MM.1S (cell line): Measurements from ENCODE around the gene FBP1.

ENCODE experiments used
- DNase-seq: peaks from one replicate; pipeline ENCODE4 v3.0.0-alpha.2; 2015
- H2AFZ ChIP-seq: fragments of 300-600 bp; sonication (generic); 2 replicates; pipeline ENCODE4 v1.6.0; 2016; ENCODE audit warnings: antibody characterized with exemption, low read length
- H3F3A ChIP-seq: fragments of 300-600 bp; sonication (generic); 2 replicates; pipeline ENCODE4 v1.6.1; 2016; ENCODE audit warnings: mild to moderate bottlenecking, antibody characterized with exemption, low read length, moderate library complexity, mixed read lengths; ENCODE audit not compliant: insufficient read depth
- H3K27ac ChIP-seq: fragments of 300-600 bp; sonication (generic); 2 replicates; pipeline ENCODE4 v1.5.1; 2016; ENCODE audit warnings: mild to moderate bottlenecking, low read length
- H3K27me3 ChIP-seq: fragments of 300-600 bp; sonication (generic); replicated peaks from 2 replicates; pipeline ENCODE4 v1.6.0; 2016; ENCODE audit warnings: low read length; ENCODE audit not compliant: insufficient read depth
- H3K36me3 ChIP-seq: fragments of 300-600 bp; sonication (generic); replicated peaks from 2 replicates; pipeline ENCODE4 v1.6.1; 2016; ENCODE audit warnings: mild to moderate bottlenecking, low read length, mixed read lengths; ENCODE audit not compliant: insufficient read depth
- H3K4me1 ChIP-seq: fragments of 300-600 bp; sonication (generic); 2 replicates; pipeline ENCODE4 v1.6.1; 2016; ENCODE audit warnings: low read length, mixed read lengths
- H3K4me2 ChIP-seq: fragments of 300-600 bp; sonication (generic); 2 replicates; pipeline ENCODE4 v1.6.0; 2016; ENCODE audit warnings: low read depth, low read length
- H3K4me3 ChIP-seq: fragments of 300-600 bp; sonication (generic); 2 replicates; pipeline ENCODE4 v1.5.1; 2016; ENCODE audit warnings: low read length, mixed read lengths
- H3K79me2 ChIP-seq: fragments of 300-600 bp; sonication (generic); 2 replicates; pipeline ENCODE4 v1.6.1; 2016; ENCODE audit warnings: mixed run types, low read length, mixed read lengths
- H3K9ac ChIP-seq: fragments of 300-600 bp; sonication (generic); 2 replicates; pipeline ENCODE4 v1.6.1; 2016; ENCODE audit warnings: low read length, mixed read lengths
- H3K9me2 ChIP-seq: fragments of 300-600 bp; sonication (generic); replicated peaks from 2 replicates; pipeline ENCODE4 v1.6.1; 2016; ENCODE audit warnings: mild to moderate bottlenecking, low read length, mixed read lengths; ENCODE audit not compliant: insufficient read depth
- H3K9me3 ChIP-seq: fragments of 300-600 bp; sonication (generic); replicated peaks from 2 replicates; pipeline ENCODE4 v1.6.1; 2016; ENCODE audit warnings: mild to moderate bottlenecking, low read length, mixed read lengths; ENCODE audit not compliant: insufficient read depth
- H4K20me1 ChIP-seq: fragments of 300-600 bp; sonication (generic); 2 replicates; pipeline ENCODE4 v1.6.1; 2016; ENCODE audit warnings: mild to moderate bottlenecking, low read length, moderate library complexity, mixed read lengths; ENCODE audit not compliant: insufficient read depth
- EZH2 ChIP-seq: fragments of 300-600 bp; sonication (generic); optimal IDR thresholded peaks from 2 replicates; pipeline ENCODE3; 2017; ENCODE audit warnings: low read depth, mild to moderate bottlenecking, antibody characterized with exemption, low read length, mixed read lengths
- EZH2phosphoT487 ChIP-seq: fragments of 300-600 bp; sonication (generic); IDR thresholded peaks from 2 replicates; pipeline ENCODE4 v1.6.1; 2018; ENCODE audit warnings: antibody characterized with exemption, low read length
- TF ChIP-seq, protein P1 (sequence below): fragments of 300-600 bp; sonication (generic); IDR thresholded peaks from 2 replicates; pipeline ENCODE4 v1.5.1; 2016; ENCODE audit warnings: antibody characterized with exemption, low read length, mixed read lengths

The FBP1 gene

GRCh38 chr9:94679587-94679986 lies 40.3 kb upstream of the FBP1 start:
- TF ChIP-seq EZH2 = no peak
- TF ChIP-seq, protein P1, sequence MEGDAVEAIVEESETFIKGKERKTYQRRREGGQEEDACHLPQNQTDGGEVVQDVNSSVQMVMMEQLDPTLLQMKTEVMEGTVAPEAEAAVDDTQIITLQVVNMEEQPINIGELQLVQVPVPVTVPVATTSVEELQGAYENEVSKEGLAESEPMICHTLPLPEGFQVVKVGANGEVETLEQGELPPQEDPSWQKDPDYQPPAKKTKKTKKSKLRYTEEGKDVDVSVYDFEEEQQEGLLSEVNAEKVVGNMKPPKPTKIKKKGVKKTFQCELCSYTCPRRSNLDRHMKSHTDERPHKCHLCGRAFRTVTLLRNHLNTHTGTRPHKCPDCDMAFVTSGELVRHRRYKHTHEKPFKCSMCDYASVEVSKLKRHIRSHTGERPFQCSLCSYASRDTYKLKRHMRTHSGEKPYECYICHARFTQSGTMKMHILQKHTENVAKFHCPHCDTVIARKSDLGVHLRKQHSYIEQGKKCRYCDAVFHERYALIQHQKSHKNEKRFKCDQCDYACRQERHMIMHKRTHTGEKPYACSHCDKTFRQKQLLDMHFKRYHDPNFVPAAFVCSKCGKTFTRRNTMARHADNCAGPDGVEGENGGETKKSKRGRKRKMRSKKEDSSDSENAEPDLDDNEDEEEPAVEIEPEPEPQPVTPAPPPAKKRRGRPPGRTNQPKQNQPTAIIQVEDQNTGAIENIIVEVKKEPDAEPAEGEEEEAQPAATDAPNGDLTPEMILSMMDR = no peak
- no peak for TF ChIP-seq EZH2phosphoT487
- H3K27me3 ChIP-seq = no peaks in the 10 kb centered on the region
- DNase-seq = no peak

GRCh38 chr9:94677929-94678328 lies 38.6 kb upstream of the FBP1 start:
- no peak for DNase-seq
- H3K4me2 ChIP-seq = no peak overlapping the region
- no peak overlapping the region for H2AFZ ChIP-seq
- H3K27ac ChIP-seq = no peak overlapping the region
- no peaks in the 10 kb centered on the region for H4K20me1 ChIP-seq
- no peaks in the 10 kb centered on the region for H3K36me3 ChIP-seq
- no peaks in the 10 kb centered on the region for H3K9me2 ChIP-seq
- H3K9me3 ChIP-seq = no peaks in the 10 kb centered on the region
- no peak overlapping the region for H3K9ac ChIP-seq
- H3F3A ChIP-seq = no peaks in the 10 kb centered on the region
- no peaks in the 10 kb centered on the region for H3K79me2 ChIP-seq
- H3K27me3 ChIP-seq = no peaks in the 10 kb centered on the region
- H3K4me1 ChIP-seq = no peaks in the 10 kb centered on the region
- TF ChIP-seq EZH2phosphoT487 (no peak), EZH2 (no peak)
- H3K4me3 ChIP-seq = no peak overlapping the region

More at GRCh38 chr9:94679587-94679986, 40.3 kb upstream of the FBP1 start:
- H3K79me2 ChIP-seq = no peaks in the 10 kb centered on the region
- no peak overlapping the region for H3K4me3 ChIP-seq
- H3K27ac ChIP-seq = no peak overlapping the region
- no peaks in the 10 kb centered on the region for H3K9me2 ChIP-seq
- no peaks in the 10 kb centered on the region for H4K20me1 ChIP-seq
- no peaks in the 10 kb centered on the region for H3K9me3 ChIP-seq
- H3K36me3 ChIP-seq = no peaks in the 10 kb centered on the region
- no peaks in the 10 kb centered on the region for H3F3A ChIP-seq
- H3K4me1 ChIP-seq = no peaks in the 10 kb centered on the region
- no peak overlapping the region for H2AFZ ChIP-seq
- H3K9ac ChIP-seq = no peak overlapping the region
- H3K4me2 ChIP-seq = no peak overlapping the region

- no peak overlapping the region for H2AFZ ChIP-seq
- DNase-seq = no peak
- H4K20me1 ChIP-seq = no peaks in the 10 kb centered on the region
- no peaks in the 10 kb centered on the region for H3F3A ChIP-seq
- H3K9me3 ChIP-seq = no peaks in the 10 kb centered on the region
- no peaks in the 10 kb centered on the region for H3K36me3 ChIP-seq
- no peaks in the 10 kb centered on the region for H3K4me1 ChIP-seq
- H3K79me2 ChIP-seq = no peaks in the 10 kb centered on the region
- no peak overlapping the region for H3K4me3 ChIP-seq
- H3K4me2 ChIP-seq = no peak overlapping the region
- TF ChIP-seq, protein P1 = no peak
- H3K27ac ChIP-seq = no peak overlapping the region
- no peaks in the 10 kb centered on the region for H3K27me3 ChIP-seq
- H3K9me2 ChIP-seq = no peaks in the 10 kb centered on the region
- H3K9ac ChIP-seq = no peak overlapping the region
These were observed 37.3 kb upstream of the FBP1 start for GRCh38 chr9:94676446-94677131.

DNA sequence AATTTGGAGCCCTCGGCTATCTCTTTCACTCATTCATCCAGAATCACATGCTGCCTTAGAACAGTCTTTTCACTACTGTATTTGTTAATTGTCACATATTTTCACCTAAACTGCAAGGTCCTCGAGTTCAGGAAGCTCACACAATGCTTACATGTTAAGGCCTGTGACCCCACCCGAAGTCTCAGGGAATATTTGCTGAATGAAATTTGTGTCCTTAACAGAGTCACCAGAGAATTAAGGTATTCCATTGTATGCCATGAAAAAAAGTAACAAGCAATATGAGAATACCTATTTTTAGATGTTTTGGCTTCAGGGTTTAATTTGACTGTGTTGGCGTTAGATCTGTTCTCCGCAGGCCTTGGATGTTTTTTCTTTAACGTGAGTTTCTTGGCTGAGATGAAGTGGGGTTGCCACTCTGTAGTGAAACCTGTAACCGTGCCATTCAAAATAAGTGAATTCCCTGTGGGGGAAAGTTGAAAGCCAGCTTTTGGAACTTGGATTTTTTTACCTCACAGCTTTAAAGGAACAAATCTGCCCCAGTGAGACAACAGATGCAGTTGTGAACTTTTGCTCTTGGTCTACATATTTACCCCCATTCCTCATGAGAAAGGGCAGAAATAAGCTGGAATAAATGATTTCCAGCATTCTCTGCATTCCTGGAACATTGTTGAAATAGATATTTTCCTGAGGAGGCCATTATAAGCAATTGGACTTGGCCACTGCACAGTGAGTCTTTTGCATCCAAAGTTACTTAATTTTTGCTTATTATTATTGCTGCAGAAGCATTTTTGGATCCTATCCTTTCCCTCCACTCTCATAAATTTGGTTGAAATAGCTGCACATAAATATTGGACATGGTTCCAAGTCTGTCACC lies 35.9 kb upstream of the FBP1 start:
- Histone ChIP-seq H3K36me3 (no peaks in the 10 kb centered on the region), H3K4me3 (no peak overlapping the region), H3K27me3 (no peaks in the 10 kb centered on the region), H4K20me1 (no peaks in the 10 kb centered on the region), H3F3A (no peaks in the 10 kb centered on the region), H3K9ac (no peak overlapping the region), H3K4me2 (no peak overlapping the region), H2AFZ (no peak overlapping the region), H3K9me3 (no peaks in the 10 kb centered on the region), H3K4me1 (no peaks in the 10 kb centered on the region), H3K9me2 (no peaks in the 10 kb centered on the region), H3K79me2 (no peaks in the 10 kb centered on the region), H3K27ac (no peak overlapping the region)
- TF ChIP-seq EZH2 = no peak
- TF ChIP-seq, protein P1 = no peak
- TF ChIP-seq EZH2phosphoT487 = no peak
- no peak for DNase-seq
